Activated T-helper 9 cell treated with anti-CD3 and anti-CD28 coated beads, Interleukin-2, amount 50 U/mL, for 16 hours (primary cell): Measurements from ENCODE around the gene MBIP.

Experiments
- DNase-seq: peaks from one replicate; pipeline ENCODE4 v3.0.0-alpha.2; 2020; ENCODE audit warnings: low read depth

MBIP gene

GRCh38 chr14:36313206-36313605, 7.2 kb downstream of the MBIP start:
- DNase-seq = no peak

GRCh38 chr14:36306836-36307235, 13.6 kb downstream of the MBIP start:
- no peak for DNase-seq

GRCh38 chr14:36304895-36305294, 15.5 kb downstream of the MBIP start:
- DNase-seq = no peak

- no peak for DNase-seq
These were observed 16.5 kb downstream of the MBIP start for GRCh38 chr14:36303960-36304359.

- no peak for DNase-seq
These were observed 17.6 kb downstream of the MBIP start for GRCh38 chr14:36302823-36303222.

- DNase-seq = no peak
These were observed 19.3 kb downstream of the MBIP start for GRCh38 chr14:36301159-36301558.

GRCh38 chr14:36300337-36300736, 20.1 kb downstream of the MBIP start:
- DNase-seq = no peak

- DNase-seq = no peak
These were observed 24.5 kb downstream of the MBIP start for GRCh38 chr14:36295642-36296627.

- DNase-seq = no peak
These were observed 25.9 kb downstream of the MBIP start for GRCh38 chr14:36294543-36294942.

- no peak for DNase-seq
These were observed 26.6 kb downstream of the MBIP start for GRCh38 chr14:36293824-36294223.

- DNase-seq = no peak
These were observed 30.5 kb downstream of the MBIP start for GRCh38 chr14:36289954-36290353.

- DNase-seq = no peak
These were observed 31.9 kb downstream of the MBIP start for GRCh38 chr14:36288496-36288895.

GRCh38 chr14:36284971-36285595, 35.4 kb downstream of the MBIP start:
- no peak for DNase-seq

GRCh38 chr14:36281309-36281708, 39.1 kb downstream of the MBIP start:
- DNase-seq = no peak

- DNase-seq = no peak
These were observed 40.9 kb downstream of the MBIP start for GRCh38 chr14:36279306-36280190.

GRCh38 chr14:36275741-36276140, 44.7 kb downstream of the MBIP start:
- no peak for DNase-seq

GRCh38 chr14:36271939-36272907, 48.2 kb downstream of the MBIP start:
- no peak for DNase-seq

- DNase-seq = no peak
These were observed 49.2 kb downstream of the MBIP start for GRCh38 chr14:36271222-36271621.

GRCh38 chr14:36270191-36270590, 50.2 kb downstream of the MBIP start:
- DNase-seq = no peak

- DNase-seq = no peak
These were observed 52.3 kb downstream of the MBIP start for GRCh38 chr14:36268121-36268520.

- no peak for DNase-seq
These were observed 55.8 kb downstream of the MBIP start for GRCh38 chr14:36264595-36264994.
